ENCODE data around the gene LHX3.

Gene LHX3

DNA sequence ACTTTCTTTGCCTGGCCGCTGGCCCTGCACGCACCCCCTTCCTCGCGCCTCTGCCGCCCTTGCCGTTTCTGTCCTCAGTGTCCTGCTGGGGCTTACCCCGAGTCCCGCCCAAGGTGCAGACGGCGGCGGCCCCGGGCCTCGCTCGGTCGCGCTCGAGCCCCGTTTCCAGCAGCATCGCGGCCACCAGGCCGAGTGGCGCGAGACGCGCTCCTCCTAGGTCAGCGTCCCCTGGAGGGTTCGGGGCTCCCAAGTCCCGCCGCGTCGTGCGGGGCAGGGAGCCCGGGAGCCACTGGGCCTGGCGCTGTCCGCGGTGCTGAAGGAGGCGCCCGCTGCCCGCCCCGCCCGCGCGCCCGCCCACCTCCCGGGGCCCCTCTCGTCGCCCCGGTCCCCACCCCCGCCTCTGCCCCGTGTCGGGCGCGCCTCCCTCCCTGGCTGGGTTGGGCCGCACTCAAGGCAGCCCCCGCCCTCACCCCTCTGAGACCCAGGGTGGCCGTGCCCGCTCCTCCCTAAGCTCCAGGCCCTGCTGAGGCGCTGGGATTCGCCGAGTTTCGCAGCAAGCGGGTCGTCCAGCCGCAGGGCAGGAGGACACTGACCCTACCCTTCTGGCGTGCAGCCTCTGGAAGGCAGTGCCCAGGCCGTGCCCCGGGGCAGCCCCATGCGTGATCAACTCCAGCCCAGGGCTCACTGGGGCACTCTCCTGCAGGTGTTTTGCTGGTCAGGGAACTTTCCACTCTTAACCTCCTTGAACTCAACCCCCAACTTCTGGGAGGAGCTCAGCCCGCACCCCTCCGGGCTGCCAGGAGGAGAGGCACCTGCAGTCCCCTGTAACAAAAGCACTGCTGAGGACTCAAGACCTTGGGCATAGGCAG, at the start of gene LHX3:
Gene LHX3, minus strand, starts transcription at position 291 of the 869 bp plus-strand sequence. Its CDS starts 116 bp downstream, at position 175.
- DNase-seq: no peak

DNA sequence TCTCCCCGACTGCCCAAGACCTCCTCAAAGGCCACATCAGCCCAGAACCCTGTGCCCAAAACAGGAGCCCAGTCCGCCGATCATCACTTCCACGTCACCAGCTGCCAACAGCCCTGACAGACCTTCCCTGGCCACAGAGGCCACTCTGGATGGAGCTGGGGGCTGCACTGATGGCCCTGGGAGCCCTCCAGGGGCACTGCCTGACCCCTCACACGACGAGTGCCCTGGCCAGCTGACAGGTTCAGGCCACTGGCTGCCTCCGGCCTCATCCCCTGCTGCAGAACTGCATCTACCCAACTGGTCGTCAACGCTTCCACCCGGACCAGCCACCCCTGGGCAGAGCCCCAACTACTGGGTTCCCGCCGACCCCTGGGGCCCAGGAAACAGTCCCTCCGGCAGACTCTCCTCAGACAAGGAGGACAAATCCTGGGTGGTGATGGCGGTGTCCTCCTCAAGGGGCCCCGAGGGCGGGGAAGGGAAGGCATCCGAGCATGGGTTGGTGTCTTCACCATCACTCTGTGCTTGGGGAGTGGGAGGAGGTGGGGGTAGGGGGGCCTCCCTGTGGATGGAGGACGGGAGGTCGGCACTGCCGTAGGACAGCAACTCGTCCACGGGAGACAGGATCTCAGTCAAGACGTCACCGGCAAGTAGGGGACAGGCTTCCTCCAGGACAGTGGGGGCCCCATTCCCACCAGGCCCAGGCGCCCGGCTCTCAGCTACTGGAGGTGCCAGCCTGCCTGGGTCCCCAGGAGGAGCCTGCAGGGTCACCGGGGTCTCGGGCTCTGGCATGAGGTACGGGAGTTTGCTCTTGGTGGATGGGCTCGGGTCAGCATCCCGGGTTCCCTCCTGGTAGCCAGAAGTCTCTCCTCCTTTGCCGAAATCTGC, 48.6 kb upstream of the LHX3 start:
- no peak for DNase-seq

GRCh38 chr9:136252846-136253245, 47.9 kb upstream of the LHX3 start:
- DNase-seq: no peak

- no peak for DNase-seq
These were observed 47.4 kb upstream of the LHX3 start for GRCh38 chr9:136252281-136252680.

DNA sequence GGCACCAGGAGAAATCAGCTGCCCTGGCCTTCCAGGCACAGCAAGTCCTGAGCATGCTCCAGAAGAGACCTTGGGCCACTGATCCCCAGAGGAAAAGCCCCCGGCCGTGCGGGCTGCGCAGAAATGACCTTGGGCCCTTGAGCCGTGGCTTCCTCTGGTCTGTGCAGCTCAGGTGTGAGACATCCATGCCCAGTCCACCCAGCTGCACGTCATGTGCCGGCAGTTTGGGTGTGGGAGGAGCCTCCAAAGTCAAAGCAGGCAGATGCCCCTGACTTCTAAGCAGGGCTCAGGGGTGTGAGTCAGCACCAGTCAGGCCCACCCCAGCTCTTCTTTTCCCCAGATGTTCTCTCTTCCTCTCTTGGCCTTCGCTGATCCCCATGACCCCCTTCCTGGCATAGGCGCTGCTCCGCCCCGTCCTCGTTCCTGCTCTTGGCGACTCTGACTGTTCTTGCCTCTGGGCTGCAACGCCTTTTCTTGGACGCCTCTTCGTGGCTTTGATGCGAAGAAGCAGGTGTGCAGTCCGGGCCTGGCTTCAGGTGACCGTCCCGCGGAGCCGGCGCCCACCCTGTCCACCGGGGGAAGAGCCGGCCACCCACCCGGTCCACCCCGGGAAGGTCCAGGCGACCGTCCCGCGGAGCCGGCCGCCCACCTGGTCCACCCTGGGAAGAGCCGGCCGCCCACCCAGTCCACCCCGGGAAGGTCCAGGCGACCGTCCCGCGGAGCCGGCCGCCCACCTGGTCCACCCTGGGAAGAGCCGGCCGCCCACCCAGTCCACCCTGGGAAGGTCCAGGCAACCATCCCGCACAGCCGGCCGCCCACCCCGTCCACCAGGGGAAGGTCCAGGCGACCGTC, 46.6 kb upstream of the LHX3 start:
- DNase-seq: no peak

- DNase-seq: no peak
These were observed 45.7 kb upstream of the LHX3 start for GRCh38 chr9:136250676-136251075.

- DNase-seq: peak; percentile 83
These were observed 45.1 kb upstream of the LHX3 start for GRCh38 chr9:136249877-136250559.

- no peak for DNase-seq
These were observed 44.3 kb upstream of the LHX3 start for GRCh38 chr9:136248951-136249876.

DNA sequence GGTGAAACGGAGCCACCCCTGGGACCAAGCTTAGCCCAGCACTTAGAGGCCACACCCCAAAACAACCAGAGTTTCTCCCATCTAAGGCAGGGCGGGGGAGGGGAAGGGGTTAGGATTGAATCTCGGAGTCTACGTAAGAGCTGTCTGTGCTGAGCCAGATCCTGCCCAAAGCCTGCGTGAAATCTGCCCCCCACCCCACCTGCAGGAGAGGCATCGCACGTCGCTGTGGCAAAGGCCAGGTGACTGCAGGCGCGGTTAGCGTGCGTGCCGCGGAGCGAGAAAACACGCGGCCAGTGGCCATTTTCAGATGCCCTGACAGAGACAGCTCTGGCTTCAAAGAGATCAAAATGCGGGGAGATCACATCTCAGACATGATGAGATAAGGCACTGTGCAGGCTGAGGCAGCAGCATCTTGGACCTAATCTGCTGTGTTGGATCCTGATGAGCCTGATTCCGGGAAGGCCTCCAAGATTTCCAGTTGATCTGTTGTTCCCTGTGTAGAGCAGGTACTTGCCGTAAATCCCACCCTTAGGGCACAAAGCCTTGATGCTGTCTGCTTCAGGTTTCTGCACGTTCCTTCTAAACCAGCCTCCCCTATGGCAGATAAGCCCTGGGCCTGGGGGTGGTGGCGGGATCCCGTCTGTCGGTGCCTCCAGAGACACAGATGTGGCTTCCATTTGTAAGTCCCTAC, 43.2 kb upstream of the LHX3 start:
- no peak for DNase-seq

GRCh38 chr9:136247551-136247916, 42.6 kb upstream of the LHX3 start:
- no peak for DNase-seq

DNA sequence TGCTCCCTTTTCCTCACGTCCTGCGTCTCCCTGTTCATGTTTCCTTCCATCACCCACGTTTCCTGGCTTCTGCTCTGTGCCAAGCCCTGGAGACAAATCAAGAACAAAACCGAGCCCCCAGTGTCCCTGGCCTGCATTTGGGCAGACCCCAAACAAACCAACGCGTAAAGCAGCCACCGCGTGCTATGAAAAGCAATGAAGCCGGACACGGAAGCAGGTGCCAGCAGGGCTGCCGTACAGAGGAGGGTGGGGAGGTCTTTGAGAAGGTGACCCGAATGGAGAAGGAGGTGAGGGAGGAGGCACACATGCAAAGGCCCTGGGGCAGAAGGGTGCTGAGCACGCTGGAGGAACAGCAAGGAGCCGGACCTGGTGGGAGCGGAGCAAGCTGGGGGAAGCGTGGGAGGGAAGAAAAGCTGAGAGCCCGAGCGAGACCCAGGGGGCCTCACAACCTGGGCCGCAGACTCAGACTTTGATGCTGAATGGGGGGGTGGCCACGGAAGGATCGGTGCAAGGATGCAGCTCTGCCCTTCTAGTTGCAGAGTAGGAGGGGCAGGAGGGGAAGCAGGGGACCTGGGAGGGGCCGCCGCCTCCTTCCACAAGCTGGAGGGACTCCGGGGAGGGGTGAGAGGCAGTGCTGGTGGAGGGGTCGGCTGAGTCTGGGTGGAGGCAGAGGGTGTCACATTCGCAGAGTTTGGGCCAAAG, 42.1 kb upstream of the LHX3 start:
- DNase-seq: no peak

GRCh38 chr9:136245219-136246150, 40.6 kb upstream of the LHX3 start, which contains the start of gene QSOX2:
Gene QSOX2 (minus strand): TSS chr9:136245812. CDS start chr9:136245803, 9 bp downstream.
- DNase-seq: peak; percentile 49

DNA sequence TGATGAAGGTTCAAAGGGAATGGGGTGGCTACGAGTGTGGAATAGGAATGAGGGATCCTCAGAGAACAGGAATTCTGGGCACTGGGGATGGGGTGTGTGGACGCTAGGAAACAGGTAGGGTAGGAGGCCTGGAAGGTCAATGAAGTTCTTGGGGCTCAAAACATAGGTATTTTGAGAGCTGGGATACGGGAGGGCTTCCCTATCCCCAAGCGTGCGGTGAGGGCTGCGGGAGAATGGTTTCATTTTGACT, 40.0 kb upstream of the LHX3 start:
- no peak for DNase-seq

DNA sequence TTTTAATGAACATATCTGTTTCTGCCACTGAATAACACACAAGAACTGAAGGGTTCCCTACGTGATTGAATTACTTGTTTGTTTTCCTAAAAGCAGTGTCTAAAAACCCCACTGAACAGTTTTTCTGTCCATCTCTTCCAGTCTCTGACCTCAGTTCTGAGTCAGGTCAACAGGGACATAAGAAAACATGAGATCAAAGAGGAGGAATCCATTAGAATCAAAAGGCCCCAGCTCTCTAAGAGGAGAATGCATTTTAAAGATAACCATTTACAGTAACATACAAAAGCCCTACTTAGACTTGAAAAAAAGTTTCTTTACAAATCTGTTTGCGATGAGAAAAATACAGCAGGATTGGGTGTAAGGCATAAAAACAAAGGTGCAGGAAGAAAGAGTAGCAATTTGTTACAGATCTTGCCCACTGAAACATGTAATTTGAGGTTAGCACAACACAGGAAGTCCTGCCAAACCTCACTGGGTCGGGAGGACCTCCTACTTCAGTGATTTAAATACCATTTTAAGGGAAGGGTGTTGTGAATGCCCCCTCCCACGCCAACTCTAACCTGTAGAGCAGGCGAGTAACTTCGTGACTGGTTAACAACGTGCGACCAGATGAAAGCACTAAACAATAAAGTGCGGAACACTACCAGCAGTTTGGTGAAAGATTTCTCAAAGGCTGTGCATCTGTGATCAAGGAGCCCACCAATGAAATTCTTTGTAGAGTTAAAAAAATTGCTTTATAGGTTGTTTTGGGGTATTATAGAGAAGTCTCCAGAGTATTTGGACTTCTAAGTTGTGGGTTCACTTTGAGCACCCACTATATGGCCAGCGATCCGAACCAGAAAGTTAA, 39.4 kb upstream of the LHX3 start:
- no peak for DNase-seq

GRCh38 chr9:136243631-136244030, 38.7 kb upstream of the LHX3 start:
- no peak for DNase-seq

DNA sequence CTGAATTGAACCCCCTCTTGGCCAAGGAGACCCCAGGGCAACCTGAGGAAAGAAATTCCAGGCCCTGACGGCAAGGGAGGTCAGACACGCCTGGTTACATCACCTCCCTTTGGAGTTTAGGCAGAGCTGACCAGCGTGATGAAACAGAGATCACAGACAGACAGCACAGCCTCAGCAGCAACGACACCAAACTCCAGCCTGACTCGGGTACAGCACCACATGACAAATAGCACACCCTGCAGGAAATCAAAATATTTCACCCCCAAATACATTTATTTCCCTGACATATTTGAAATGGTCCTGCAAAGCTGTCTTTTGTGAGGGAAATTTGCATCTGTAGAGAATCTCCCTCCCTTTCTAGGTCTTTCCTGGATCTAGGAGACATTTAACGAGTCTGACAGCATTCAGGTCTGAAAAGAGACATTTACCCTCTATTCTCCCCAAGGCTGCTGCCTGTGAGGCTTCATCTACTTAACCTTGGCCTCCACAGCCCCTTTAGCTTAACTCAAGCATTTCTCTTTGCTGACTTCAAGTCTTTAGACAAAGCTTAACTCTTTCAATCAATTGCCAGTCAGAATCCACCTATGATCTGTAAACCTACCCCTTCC, 38.1 kb upstream of the LHX3 start:
- DNase-seq: no peak

DNA sequence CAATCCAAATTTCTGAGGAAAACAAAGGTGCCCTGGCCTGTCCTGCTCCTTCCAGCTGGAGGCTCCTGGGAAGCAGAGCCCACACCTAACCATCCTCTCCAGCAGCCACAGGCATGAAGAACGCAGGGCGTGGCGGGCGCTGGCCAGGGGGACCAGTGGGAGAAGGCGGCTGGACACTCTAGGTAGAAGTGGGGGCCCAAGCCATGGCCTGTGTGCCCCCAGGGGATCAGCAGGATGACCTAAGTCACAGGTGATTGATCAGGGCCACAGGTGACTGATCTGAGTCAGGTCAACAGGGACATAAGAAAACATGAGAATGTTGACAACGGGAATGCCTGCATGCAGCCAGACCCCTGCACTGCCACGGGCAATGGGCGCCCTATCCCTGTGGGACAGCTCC, 37.3 kb upstream of the LHX3 start:
- no peak for DNase-seq

GRCh38 chr9:136241542-136241941, 36.6 kb upstream of the LHX3 start:
- DNase-seq: no peak

All from NCI-H510A (cell line).